ENCODE data around the gene PRKN.
"Not testable (repeated sequence)": the region's sequence is repeated elsewhere in the genome, so short reads cannot be mapped to it uniquely, and the experiment has no call there.

PRKN gene

DNA sequence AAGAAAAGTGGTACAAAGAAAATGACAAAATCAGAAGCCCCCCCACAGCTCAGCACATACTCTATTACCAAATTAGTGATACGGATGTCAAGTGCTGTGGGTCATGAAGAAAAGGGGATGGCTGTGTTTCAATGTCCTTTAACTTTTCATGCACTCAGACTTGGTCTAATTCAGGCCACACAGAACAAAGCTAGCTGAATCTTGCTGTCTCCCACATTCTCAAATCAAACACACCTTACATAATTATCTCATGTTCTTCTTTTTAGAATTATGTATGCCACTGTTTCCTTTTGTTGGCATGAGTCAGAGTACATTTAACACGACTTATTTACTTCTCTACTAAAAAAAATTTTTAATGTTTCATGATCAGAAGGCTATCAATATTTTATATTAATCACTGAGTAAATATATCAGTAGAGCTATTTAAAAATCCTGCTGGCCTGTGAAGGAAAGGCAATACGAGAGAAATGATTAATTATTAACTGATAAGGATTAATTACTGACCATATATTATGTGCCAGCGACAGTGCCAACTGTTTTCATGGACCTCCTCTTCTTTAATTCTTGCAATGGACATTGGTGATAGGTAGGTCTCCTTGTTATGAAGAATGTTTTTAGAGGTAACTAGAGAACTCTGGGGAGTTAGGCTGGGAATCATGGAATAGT is 857.2 kb downstream of the PRKN start:
- no peak for DNase-seq

DNA sequence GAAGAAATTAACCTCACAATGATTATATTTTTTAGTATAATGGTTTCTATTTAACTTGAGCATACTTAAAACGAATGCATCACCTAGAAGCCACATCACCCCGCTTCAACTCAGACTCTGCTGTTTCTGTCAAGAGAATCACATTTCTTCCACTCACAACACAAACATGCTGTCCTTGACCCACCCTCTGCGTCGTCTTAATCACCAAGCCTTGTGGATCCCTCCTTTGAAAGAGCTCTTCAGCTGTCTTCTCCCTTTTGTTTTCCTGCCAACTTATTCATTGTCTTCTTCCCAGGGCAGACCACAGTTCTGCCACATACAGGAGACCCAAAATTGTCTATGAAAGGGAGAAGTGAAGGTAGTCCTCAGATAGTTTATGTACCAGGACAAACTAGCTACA is 858.1 kb downstream of the PRKN start:
- no peak for DNase-seq

DNA sequence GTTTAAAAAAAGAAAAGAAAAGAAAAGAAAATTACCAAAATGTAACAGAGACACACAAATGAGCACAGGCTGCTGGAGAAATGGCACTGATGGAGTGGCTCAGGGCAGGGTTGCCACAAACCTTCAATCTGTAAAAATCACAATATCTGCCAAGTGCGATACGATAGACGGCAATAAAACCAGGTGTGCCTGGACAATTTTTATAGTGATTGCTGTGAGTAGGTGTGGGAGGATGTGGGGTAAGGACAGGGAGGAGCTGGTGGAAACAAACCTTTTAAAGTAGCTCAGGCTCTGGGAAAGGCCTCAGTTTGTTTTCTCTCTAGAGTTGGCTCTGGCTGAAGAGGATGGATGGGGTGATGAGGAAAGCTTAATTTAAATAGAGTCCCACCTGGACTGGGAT is 861.0 kb downstream of the PRKN start:
- no peak for DNase-seq

DNA sequence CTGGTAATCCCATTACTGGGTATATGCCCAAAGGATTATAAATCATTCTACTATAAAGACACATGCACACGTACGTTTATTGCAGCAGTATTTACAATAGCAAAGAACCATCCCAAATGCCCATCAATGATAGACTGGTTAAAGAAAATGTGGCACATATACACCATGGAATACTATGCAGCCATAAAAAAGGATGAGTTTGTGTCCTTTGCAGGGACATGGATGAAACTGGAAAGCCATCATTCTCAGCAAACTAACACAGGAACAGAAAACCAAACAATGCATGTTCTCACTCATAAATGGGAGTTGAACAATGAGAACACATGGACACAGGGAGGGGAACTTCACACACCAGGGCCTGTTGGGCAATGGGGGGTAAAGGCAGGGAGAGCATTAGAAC is 866.5 kb downstream of the PRKN start:
- DNase-seq = not testable (repeated sequence)

DNA sequence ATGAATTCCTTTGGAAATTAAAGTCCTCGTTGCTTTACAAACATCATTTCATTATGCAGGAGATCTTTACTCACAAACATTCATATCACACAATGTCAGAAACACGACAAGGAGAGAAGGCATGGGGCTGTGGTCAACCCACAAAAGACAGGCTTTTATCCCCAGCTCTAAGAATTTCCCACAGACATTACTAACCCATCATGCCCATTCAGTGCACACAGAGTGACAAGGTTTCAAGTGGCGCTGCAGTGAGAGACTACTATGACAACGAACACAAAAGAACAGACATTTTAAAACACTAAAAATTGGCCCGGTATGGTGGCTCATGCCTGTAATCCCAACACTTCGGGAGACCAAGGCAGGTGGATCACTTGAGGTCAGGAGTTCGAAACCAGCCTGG is 873.9 kb downstream of the PRKN start:
- DNase-seq = no peak

DNA sequence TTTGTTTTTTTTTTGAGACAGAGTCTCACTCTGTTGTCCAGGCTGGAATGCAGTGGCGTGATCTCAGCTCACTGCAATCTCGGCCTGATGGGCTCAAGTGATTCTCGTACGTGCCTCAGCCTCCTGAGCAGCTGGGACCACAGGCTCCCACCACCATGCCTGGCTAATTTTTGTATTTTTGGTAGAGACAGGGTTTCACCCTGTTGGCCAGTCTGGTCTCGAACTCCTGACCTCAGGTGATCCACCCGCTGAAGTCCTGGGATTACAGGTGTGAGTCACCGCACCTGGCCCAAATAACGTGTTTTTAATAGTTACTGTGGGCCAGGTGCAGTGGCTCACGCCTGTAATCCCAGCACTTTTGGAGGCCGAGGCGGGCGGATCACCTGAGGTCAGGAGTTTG is 876.1 kb downstream of the PRKN start:
- not testable (repeated sequence) for DNase-seq

DNA sequence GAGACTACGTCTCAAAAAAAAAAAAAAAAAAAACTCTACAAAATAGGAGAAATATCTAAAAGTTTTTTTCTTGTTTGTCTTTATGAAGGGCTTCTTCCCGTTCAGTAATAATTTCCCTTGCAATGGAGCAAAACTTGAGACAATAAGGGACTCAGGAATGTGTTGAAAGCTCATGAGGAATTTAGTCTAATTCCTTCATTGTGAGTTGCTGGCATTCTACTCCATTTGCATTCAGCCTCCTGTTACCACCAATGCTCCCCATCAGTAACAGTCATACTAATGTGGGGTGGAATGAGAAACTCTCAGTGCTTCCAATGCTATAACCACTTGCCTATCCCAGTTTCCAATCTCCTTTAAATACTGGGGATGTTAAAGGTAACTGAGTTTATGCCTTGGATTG is 877.0 kb downstream of the PRKN start:
- DNase-seq = no peak

DNA sequence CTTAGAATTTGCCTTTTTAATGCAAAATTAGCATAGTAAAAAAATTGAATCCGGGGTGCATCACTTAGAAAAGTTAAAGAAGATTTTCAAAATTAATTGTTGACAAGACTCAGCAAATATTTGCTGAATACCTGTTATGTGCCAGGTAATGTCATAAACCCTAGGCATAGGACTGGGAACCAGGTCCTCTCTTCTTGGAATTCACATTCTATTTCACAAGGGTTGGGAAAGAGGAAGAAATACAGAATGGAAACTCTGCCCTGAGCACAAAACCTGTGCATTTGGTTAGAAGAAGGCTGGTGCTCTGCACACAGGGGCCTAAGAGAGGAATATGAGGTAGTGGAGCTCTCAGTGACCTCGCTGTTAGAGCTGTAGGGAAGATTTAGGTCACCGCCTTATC is 879.9 kb downstream of the PRKN start:
- DNase-seq = no peak

DNA sequence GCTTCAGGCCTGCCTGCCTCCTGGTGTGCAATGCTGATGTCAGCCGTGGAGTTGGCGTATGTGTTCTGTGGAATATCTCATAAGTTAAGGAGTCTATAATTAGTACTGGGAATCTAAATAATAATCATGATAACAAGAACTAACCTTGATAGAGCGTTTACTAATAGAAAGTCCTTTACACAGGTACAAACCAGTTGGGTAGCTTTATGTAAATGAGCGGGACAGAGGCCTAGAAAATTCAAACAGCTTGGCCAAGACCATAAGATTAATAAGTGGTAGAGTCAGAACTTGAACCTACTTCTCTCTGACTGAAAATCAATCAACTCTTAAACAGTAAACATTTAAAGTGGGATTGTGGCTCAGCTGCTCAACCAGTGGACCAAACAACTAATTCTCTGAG is 882.8 kb downstream of the PRKN start:
- no peak for DNase-seq

GRCh38 chr6:161843066-161843465 is 884.5 kb downstream of the PRKN start:
- DNase-seq = no peak

GRCh38 chr6:161840380-161840779 is 887.2 kb downstream of the PRKN start:
- DNase-seq = no peak

DNA sequence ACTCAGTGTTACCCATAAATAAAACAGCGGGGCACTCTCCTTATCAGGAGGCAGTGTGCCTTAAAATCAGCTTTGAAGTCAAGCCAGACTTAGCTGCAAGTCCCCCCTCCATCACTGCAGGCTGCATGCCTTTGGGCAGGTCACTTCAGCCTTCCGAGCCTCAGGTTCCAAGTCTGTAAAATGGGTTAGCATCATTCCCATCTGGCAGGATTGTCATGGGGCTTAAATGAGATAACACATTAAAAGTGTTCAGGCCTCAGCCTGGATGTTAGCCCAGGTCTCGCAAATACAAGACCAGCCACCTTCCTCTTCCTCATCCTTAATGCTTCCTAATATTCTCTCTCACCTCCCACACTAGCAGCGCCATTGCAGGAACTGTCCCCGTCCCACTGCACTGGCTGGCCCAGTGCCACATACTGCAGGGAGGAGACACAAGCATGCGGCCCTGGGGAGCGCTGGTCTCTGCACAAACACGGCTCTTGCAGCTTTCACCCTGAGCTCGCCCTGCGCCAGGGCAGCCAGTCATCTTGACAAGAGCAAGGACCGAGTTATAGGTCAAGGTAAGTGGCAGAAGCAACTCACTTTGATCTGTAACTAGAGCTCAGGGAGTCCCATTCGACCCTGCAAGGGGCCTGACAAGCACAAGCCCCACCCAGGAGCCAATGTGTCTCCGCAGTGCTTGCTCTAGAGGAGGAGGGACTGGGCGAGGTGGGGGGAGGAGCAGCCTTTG is 889.1 kb downstream of the PRKN start:
- DNase-seq = no peak

DNA sequence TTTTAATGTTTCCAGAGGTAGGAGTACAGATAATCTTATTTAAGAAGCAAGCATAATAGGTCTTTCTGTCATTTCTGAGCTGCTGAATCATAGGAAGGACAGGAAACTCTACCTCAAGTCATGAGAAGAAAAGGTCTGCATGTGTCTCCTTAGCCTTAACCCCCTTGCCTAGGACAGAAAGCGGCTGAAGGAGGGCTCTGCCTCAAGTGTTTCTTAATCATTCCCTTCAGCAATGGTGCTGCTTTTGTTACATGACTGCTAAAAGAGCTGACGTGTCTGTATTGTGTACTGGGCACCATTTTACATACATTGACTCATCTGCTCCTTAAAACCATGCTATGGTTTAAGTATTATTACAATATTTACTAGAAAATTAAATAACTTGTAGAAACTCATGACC is 889.7 kb downstream of the PRKN start:
- DNase-seq = no peak

DNA sequence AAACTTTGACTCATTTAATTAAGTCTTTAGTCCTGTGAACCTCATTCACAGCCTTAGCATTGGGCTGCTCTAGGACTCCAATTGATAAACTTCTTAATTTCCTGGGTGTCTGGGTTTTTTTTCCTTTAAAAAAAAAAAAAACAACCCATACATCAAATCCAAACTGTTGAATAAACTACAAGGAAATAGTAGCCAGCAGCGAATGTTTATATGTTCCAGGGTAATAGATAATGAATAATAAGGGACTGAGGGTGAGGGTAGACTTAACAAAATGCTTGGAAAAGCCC is 890.2 kb downstream of the PRKN start:
- DNase-seq = no peak

DNA sequence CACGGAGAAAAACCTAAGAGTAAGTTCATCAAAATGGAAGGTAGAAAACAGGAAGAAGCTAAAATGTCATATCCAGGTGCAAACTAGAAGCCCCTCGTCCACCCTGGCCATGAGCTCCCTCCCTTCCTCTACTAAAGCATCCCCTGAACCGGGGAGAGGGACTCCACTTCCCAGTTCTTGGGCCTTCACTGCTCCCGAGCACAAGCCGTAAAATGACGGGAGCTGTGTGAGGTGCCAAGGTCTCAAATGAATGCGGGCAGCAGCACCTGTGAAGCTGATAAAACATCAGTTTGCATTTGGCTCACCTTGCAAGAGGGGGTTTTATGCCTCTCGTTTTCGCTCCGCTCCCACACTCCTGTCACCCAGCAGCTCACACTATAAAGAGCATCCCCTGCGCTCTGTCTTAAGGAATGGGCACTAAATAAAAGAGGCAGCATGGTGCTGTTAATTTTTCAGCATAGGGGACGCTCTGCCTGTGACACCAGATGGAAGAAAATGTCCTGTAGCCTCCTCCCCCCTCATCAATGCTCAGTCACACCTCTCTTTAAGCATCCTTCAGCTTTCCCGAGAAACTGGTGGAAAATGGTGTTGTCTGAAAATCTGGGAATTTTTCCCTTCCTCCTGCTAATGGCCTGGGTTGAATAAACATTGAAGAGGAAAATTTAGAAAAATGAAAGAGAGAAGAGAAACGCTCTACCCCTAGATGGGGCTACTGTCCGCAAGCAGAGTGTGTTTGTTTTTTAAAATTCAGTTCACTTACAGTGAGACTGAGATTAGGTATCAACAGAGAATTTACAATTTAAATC is 890.7 kb downstream of the PRKN start:
- DNase-seq = no peak

- DNase-seq = no peak
These were observed 891.9 kb downstream of the PRKN start for GRCh38 chr6:161835500-161836215.

DNA sequence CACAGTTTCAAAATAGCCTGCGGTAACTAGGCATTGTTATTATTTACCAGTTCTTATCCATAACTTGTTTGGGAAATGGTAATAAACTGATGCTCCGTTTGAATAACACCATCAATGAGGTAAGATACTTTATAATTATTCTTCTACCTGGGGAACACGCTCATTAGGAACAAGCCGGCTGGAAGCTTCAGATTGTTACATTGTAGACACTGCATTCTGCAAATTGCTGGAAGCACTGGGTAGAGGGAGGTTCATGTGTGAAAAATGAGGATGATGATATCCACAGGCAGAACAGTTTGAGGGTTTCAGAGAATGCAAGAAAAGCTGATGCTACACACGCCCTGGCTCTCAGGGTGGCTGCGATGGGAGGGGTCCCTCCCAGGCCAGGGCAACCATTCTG is 893.1 kb downstream of the PRKN start:
- DNase-seq = no peak

GRCh38 chr6:161833099-161833860 is 894.3 kb downstream of the PRKN start:
- no peak for DNase-seq

DNA sequence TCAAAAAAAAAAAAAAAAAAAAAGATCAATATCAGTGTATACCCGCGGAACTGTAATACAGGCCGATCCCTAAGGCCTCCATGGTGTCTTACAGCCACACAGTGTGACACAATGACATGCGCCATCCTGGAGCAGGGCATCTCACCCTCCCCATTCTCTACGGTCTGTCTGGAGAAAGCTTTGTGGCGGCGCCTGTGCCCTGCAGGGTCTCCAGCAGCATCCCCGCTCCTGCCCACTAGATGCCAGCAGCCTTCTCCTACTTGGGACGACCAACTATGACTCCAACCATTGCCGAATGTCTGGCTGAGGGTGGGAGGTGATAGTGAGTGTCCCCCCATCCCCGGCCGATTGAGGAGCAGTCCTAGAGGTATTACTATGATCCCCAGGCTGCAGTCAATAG is 894.9 kb downstream of the PRKN start:
- no peak for DNase-seq

- DNase-seq = no peak
These were observed 896.5 kb downstream of the PRKN start for GRCh38 chr6:161830866-161831616.

GRCh38 chr6:161829291-161829729 is 898.3 kb downstream of the PRKN start:
- DNase-seq = no peak

DNA sequence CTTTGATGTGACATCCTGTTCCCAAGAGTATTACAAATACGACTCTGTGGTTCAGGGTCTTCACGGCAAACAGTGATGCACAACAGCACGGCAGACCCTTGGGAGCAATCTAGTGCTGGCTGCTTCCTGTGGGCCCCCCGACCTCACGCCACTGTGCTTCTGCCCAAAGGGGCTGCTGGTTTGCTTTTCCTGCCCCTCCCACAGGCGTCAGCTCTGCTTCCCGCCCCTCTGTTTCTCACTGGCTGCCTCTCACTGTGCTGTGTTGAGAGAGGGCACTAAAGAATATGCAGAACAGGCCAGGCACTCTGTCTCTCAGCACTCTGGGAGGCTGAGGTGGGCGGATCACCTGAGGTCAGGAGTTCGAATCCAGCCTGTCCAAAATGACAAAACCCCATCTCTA is 899.2 kb downstream of the PRKN start:
- DNase-seq = no peak

Measured in NCI-H1436 (cell line).